GM12878 (cell line): ENCODE results near the gene ADD2. TPM values are rescaled to one million over a fixed set of nuclear protein-coding genes. Genes with fewer than 3 reads are reported as not detected.

Experiments used
- ATF7 ChIP-seq: fragments of 450-650 bp; IDR thresholded peaks from 2 replicates; pipeline ENCODE4 v1.6.1; 2016; ENCODE audit warnings: low read depth, mild to moderate bottlenecking
- CREB1 ChIP-seq: IDR thresholded peaks from 2 replicates; pipeline ENCODE4 v1.6.1; 2012; ENCODE audit warnings: low read depth, mild to moderate bottlenecking, inconsistent platforms
- NFIC ChIP-seq: IDR thresholded peaks from 2 replicates; pipeline ENCODE4 v1.6.1; 2012; ENCODE audit warnings: low read depth, mild to moderate bottlenecking, inconsistent platforms, low read length, moderate library complexity
- PBX3 ChIP-seq: IDR thresholded peaks from 2 replicates; pipeline ENCODE4 v1.6.1; 2011; ENCODE audit warnings: mild to moderate bottlenecking, low read depth, low read length, moderate library complexity; ENCODE audit not compliant: insufficient replicate concordance
- POLR2AphosphoS5 ChIP-seq: IDR thresholded peaks from 2 replicates; pipeline ENCODE4 v1.6.1; 2011; ENCODE audit warnings: mild to moderate bottlenecking, low read length, inconsistent platforms
- RCOR1 ChIP-seq: conservative IDR thresholded peaks from 2 replicates; pipeline ENCODE4 v1.6.1; 2012; ENCODE audit warnings: low read depth, low read length, improper control_type of control experiment
- SIN3A ChIP-seq: IDR thresholded peaks from 2 replicates; pipeline ENCODE4 v1.6.1; 2012; ENCODE audit warnings: low read depth, low read length, improper control_type of control experiment
- SREBF1 ChIP-seq: IDR thresholded peaks from 2 replicates; pipeline ENCODE4 v1.6.1; 2012; ENCODE audit warnings: mild to moderate bottlenecking, low read length
- polyA plus RNA-seq, 11 experiments: library from polyadenylated mRNA; depleted of rRNA in 4 of 11; unstranded in 6 of 11; stranded (reverse) in 5 of 11; fragments of >200 nt; fragmentation: Nextera tagmentation in 4 of 11; fragmentation: Illumina TruSeq in 1 of 11; extraction: Ambion mirVana in 4 of 11; extraction: Trizol in 1 of 11; gene quantifications; 1 replicate in 1 of 11; 2 replicates in 10 of 11; pipeline versions ENCODE4 v1.2.1 to v1.2.3, GENCODE V29; 2011 to 2016; ENCODE audit warnings: inconsistent platforms in 2 of 11, missing spikeins in 2 of 11, low read depth in 1 of 11
- total RNA-seq, 4 experiments: library from RNA; depleted of rRNA in 3 of 4; stranded (reverse); fragments of >200 nt in 3 of 4; fragmentation: Illumina TruSeq in 1 of 4; extraction: Trizol in 1 of 4; gene quantifications; 2 replicates each; pipeline versions ENCODE4 v1.2.1 to v1.2.3, GENCODE V29; 2013 to 2021
- TF ChIP-seq, protein P1 (sequence below): fragments of 450-650 bp; IDR thresholded peaks from 2 replicates; pipeline ENCODE4 v1.6.1; 2017; ENCODE audit warnings: low read depth, mild to moderate bottlenecking, moderate library complexity
- TF ChIP-seq, protein P2 (sequence below): fragments of 450-650 bp; formaldehyde crosslinking; IDR thresholded peaks from 2 replicates; pipeline ENCODE4 v1.4.0; 2022; ENCODE audit warnings: mild to moderate bottlenecking, moderate library complexity

Gene ADD2
- total and polyA plus RNA-seq, 10 of the 15 experiments (the other 5 are each of a cell fraction or from before 2014, with no cell fraction given) = 0.05 to 0.13 (median 0.08) TPM; not detected in 7

GRCh38 chr2:70613521-70613920, 154.5 kb downstream of the ADD2 start (continued):
- TF ChIP-seq SREBF1 (no peak), PBX3 (no peak), SIN3A (no peak), RCOR1 (no peak), POLR2AphosphoS5 (no peak), CREB1 (no peak), ATF7 (no peak), NFIC (no peak)
- TF ChIP-seq, protein P1, sequence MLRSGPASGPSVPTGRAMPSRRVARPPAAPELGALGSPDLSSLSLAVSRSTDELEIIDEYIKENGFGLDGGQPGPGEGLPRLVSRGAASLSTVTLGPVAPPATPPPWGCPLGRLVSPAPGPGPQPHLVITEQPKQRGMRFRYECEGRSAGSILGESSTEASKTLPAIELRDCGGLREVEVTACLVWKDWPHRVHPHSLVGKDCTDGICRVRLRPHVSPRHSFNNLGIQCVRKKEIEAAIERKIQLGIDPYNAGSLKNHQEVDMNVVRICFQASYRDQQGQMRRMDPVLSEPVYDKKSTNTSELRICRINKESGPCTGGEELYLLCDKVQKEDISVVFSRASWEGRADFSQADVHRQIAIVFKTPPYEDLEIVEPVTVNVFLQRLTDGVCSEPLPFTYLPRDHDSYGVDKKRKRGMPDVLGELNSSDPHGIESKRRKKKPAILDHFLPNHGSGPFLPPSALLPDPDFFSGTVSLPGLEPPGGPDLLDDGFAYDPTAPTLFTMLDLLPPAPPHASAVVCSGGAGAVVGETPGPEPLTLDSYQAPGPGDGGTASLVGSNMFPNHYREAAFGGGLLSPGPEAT = no peak
- TF ChIP-seq, protein P2, sequence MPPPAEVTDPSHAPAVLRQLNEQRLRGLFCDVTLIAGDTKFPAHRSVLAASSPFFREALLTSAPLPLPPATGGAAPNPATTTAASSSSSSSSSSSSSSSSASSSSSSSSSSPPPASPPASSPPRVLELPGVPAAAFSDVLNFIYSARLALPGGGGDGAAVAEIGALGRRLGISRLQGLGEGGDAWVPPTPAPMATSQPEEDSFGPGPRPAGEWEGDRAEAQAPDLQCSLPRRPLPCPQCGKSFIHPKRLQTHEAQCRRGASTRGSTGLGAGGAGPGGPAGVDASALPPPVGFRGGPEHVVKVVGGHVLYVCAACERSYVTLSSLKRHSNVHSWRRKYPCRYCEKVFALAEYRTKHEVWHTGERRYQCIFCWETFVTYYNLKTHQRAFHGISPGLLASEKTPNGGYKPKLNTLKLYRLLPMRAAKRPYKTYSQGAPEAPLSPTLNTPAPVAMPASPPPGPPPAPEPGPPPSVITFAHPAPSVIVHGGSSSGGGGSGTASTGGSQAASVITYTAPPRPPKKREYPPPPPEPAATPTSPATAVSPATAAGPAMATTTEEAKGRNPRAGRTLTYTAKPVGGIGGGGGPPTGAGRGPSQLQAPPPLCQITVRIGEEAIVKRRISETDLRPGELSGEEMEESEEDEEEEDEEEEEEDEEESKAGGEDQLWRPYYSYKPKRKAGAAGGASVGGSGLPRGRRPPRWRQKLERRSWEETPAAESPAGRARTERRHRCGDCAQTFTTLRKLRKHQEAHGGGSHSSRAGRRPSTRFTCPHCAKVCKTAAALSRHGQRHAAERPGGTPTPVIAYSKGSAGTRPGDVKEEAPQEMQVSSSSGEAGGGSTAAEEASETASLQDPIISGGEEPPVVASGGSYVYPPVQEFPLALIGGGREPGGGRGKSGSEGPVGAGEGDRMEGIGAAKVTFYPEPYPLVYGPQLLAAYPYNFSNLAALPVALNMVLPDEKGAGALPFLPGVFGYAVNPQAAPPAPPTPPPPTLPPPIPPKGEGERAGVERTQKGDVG (CRISPR knock-in tag) = no peak
- TF ChIP-seq, all 136 proteins: peak for 0
